Epithelial cell of prostate (primary cell): ENCODE measurements around the gene CDCP1.
A peak's percentile ranks its signal among the peaks of the same experiment; 100 is the strongest.

Source experiments
- DNase-seq: peaks from one replicate; pipeline ENCODE4 v3.0.0-alpha.2; 2011; ENCODE audit warnings: low read depth, low spot score
- H3K27ac ChIP-seq: fragments of 450-650 bp; 2 replicates; pipeline ENCODE4 v1.5.1; 2017; ENCODE audit warnings: mild to moderate bottlenecking

CDCP1 gene

GRCh38 chr3:45174234-45174633 is 28.1 kb upstream of the CDCP1 start:
- DNase-seq = no peak
- no peak overlapping the region for H3K27ac ChIP-seq

GRCh38 chr3:45173776-45174175 is 27.6 kb upstream of the CDCP1 start:
- DNase-seq = no peak
- no peak overlapping the region for H3K27ac ChIP-seq

- no peak overlapping the region for H3K27ac ChIP-seq
- no peak for DNase-seq
These were observed 25.1 kb upstream of the CDCP1 start for GRCh38 chr3:45171283-45171682.

- H3K27ac ChIP-seq = no peak overlapping the region
- no peak for DNase-seq
These were observed 23.9 kb upstream of the CDCP1 start for GRCh38 chr3:45170096-45170495.

GRCh38 chr3:45169125-45169904 is 23.1 kb upstream of the CDCP1 start:
- no peak overlapping the region for H3K27ac ChIP-seq
- no peak for DNase-seq

GRCh38 chr3:45168451-45168850 is 22.3 kb upstream of the CDCP1 start:
- H3K27ac ChIP-seq = peak overlapping the region; percentile 95
- no peak for DNase-seq

- DNase-seq = peak; percentile 94
- H3K27ac ChIP-seq = peak overlapping the region; percentile 95
These were observed 21.1 kb upstream of the CDCP1 start for GRCh38 chr3:45167011-45167911.

- H3K27ac ChIP-seq = peak overlapping the region; percentile 95
- no peak for DNase-seq
These were observed 20.2 kb upstream of the CDCP1 start for GRCh38 chr3:45166321-45166879.

- peak overlapping the region; percentile 95 for H3K27ac ChIP-seq
- DNase-seq = no peak
These were observed 19.5 kb upstream of the CDCP1 start for GRCh38 chr3:45165497-45166283.

GRCh38 chr3:45164056-45164455 is 17.9 kb upstream of the CDCP1 start:
- no peak overlapping the region for H3K27ac ChIP-seq
- DNase-seq = no peak

- H3K27ac ChIP-seq = no peak overlapping the region
- DNase-seq = no peak
These were observed 17.3 kb upstream of the CDCP1 start for GRCh38 chr3:45163481-45163880.

GRCh38 chr3:45154641-45155147 is 8.5 kb upstream of the CDCP1 start:
- H3K27ac ChIP-seq = peak overlapping the region; percentile 93
- DNase-seq = peak; percentile 88

GRCh38 chr3:45153658-45154437 is 7.7 kb upstream of the CDCP1 start:
- peak overlapping the region; percentile 93 for H3K27ac ChIP-seq
- DNase-seq = no peak

GRCh38 chr3:45152307-45152706 is 6.1 kb upstream of the CDCP1 start:
- no peak for DNase-seq
- H3K27ac ChIP-seq = no peak overlapping the region

- DNase-seq = no peak
- no peak overlapping the region for H3K27ac ChIP-seq
These were observed 4.9 kb upstream of the CDCP1 start for GRCh38 chr3:45151100-45151499.

- no peak for DNase-seq
- H3K27ac ChIP-seq = no peak overlapping the region
These were observed 2.7 kb upstream of the CDCP1 start for GRCh38 chr3:45148921-45149320.

- DNase-seq = no peak
These were observed 955 bp downstream of the CDCP1 start for GRCh38 chr3:45145223-45145622.

GRCh38 chr3:45143673-45144671 is 2.2 kb downstream of the CDCP1 start:
- peak overlapping the region; percentile 99 for H3K27ac ChIP-seq
- DNase-seq = no peak

More at GRCh38 chr3:45145223-45145622, 955 bp downstream of the CDCP1 start:
- H3K27ac ChIP-seq = peak overlapping the region; percentile 99
